C4-2B (cell line): ENCODE data around the gene PRSS22.

Experiments
- H3K27ac ChIP-seq: fragments of 450-650 bp; 2 replicates; pipeline ENCODE4 v1.5.1; 2017
- CTCF ChIP-seq: fragments of 450-650 bp; conservative IDR thresholded peaks from 2 replicates; pipeline ENCODE4 v1.5.1; 2017; ENCODE audit warnings: mild to moderate bottlenecking
- ZFX ChIP-seq: fragments of 450-650 bp; IDR thresholded peaks from 2 replicates; pipeline ENCODE4 v1.6.1; 2017

PRSS22 gene

GRCh38 chr16:2820836-2821486 is 37.0 kb downstream of the PRSS22 start:
- TF ChIP-seq ZFX, result no peak
- no peak for TF ChIP-seq CTCF
- no peak overlapping the region for H3K27ac ChIP-seq

- no peak overlapping the region for H3K27ac ChIP-seq
- TF ChIP-seq CTCF (no peak), ZFX (no peak)
These were observed 37.8 kb downstream of the PRSS22 start for GRCh38 chr16:2819939-2820835.

- H3K27ac ChIP-seq, result no peak overlapping the region
- no peak for TF ChIP-seq ZFX
- no peak for TF ChIP-seq CTCF
These were observed 38.6 kb downstream of the PRSS22 start for GRCh38 chr16:2819179-2819938.

- H3K27ac ChIP-seq, result no peak overlapping the region
- TF ChIP-seq ZFX, result no peak
- TF ChIP-seq CTCF, result no peak
These were observed 39.6 kb downstream of the PRSS22 start for GRCh38 chr16:2818272-2818876.

DNA sequence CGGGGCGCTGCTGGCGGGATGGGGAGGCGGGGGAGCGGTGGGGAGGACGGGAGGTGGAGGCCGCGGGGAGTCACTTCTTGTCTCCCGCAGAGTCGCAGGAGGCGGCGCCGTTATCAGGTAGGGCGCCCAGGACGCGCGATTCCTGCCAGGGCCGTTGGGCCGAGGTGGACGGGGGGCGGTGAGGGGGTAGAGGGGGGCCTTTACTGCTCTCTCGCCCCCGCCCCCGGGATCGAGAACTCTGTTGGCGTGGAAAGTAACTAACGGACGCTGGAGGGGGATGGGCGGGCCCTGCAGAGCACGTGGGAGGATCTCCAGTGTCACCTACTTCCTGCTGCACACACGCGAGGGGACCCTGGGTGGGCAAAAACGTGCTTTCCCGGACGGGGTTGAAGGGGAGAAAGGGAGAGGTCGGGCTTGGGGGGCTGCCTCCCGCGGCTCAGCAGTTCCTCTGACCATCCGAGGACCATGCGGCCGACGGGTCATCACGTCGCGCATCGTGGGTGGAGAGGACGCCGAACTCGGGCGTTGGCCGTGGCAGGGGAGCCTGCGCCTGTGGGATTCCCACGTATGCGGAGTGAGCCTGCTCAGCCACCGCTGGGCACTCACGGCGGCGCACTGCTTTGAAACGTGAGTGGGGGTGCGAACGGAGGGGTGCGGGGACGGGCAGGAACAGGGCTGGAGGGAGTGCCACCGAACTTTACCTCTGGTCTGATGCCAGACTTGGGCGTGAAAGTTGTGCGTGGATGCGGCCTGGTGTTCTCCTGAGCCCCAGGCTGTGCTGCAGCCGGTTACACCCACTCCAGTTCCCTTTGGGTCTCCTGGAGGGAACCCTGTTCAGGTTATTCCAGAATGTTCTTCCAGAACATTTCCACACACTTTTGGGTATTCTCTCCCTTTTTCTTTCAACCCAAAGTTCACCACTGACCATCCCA is 40.4 kb downstream of the PRSS22 start:
- H3K27ac ChIP-seq, result no peak overlapping the region
- TF ChIP-seq CTCF, result no peak; the same call in 1 of the 2 replicates

GRCh38 chr16:2816751-2817339 is 41.1 kb downstream of the PRSS22 start, which contains the start of gene PRSS21:
Gene PRSS21 (plus strand): TSS chr16:2817237. CDS start chr16:2817269, 32 bp downstream.
- TF ChIP-seq CTCF (no peak; the same call in 1 of the 2 replicates), ZFX (no peak)
- H3K27ac ChIP-seq, result no peak within 1 kb of the TSS
